Measurements from ENCODE around the gene PTPRG. TPM values are rescaled to one million over a fixed set of nuclear protein-coding genes. Genes with fewer than 3 reads are reported as not detected.

The PTPRG gene
- total and polyA plus RNA-seq, 2 donors (not counting 1 experiment from before 2014, with no cell fraction given) = 67.0 to 97.9 TPM

- H2AFZ ChIP-seq (ENCODE audit: low read length) = no peak overlapping the region
- no peak for DNase-seq (ENCODE audit: low read depth in 2 of 2)
- no peak overlapping the region for H3K9ac ChIP-seq (ENCODE audit: insufficient read depth, low read length)
Observed at GRCh38 chr3:61989681-61990080, 428.3 kb downstream of the PTPRG start.

GRCh38 chr3:61990327-61991027 is 429.1 kb downstream of the PTPRG start:
- Histone ChIP-seq H3K36me3 (ENCODE audit: control insufficient read depth, insufficient read depth, low read length) (no peaks in the 10 kb centered on the region), H4K20me1 (ENCODE audit: control insufficient read depth, extremely low read depth, insufficient read depth, low read length) (no peaks in the 10 kb centered on the region), H3K4me1 (ENCODE audit: control insufficient read depth, extremely low read depth, insufficient read depth, low read length) (no peaks in the 10 kb centered on the region), H3K4me2 (ENCODE audit: extremely low read depth, insufficient read depth, low read length) (no peak overlapping the region), H3K9me3 (ENCODE audit: control insufficient read depth, insufficient read depth, low read depth, low read length) (no peaks in the 10 kb centered on the region), H3K9ac (ENCODE audit: insufficient read depth, low read length) (no peak overlapping the region), H2AFZ (ENCODE audit: low read length) (no peak overlapping the region), H3K27ac (ENCODE audit: insufficient read depth, low read length) (no peak overlapping the region), H3K4me3 (replicated peaks in 1 of 4; ENCODE audit: control extremely low read depth in 1 of 4, insufficient read depth in 1 of 4, low read depth in 3 of 4, low read length in 4 of 4) (no peak overlapping the region), H3K27me3 (ENCODE audit: control insufficient read depth, insufficient read depth, low read length) (no peaks in the 10 kb centered on the region), H3K79me2 (ENCODE audit: control insufficient read depth, insufficient read depth, low read length) (no peaks in the 10 kb centered on the region)
- DNase-seq (ENCODE audit: low read depth in 2 of 2) = no peak
- TF ChIP-seq CTCF (conservative IDR thresholded peaks at IDR 0.05 in 1 of 2, IDR thresholded peaks at IDR 0.05 in 1 of 2; ENCODE audit: low read depth in 1 of 2, low read length in 2 of 2) (no peak), EZH2 (IDR thresholded peaks at IDR 0.05; ENCODE audit: low read length, missing control alignments) (no peak)

More at GRCh38 chr3:61989681-61990080, 428.3 kb downstream of the PTPRG start:
- TF ChIP-seq CTCF (conservative IDR thresholded peaks at IDR 0.05 in 1 of 2, IDR thresholded peaks at IDR 0.05 in 1 of 2; ENCODE audit: low read depth in 1 of 2, low read length in 2 of 2) (no peak), EZH2 (IDR thresholded peaks at IDR 0.05; ENCODE audit: low read length, missing control alignments) (no peak)
- H3K79me2 ChIP-seq (ENCODE audit: control insufficient read depth, insufficient read depth, low read length) = no peaks in the 10 kb centered on the region
- no peak overlapping the region for H3K4me2 ChIP-seq (ENCODE audit: extremely low read depth, insufficient read depth, low read length)
- no peaks in the 10 kb centered on the region for H3K27me3 ChIP-seq (ENCODE audit: control insufficient read depth, insufficient read depth, low read length)
- H3K4me1 ChIP-seq (ENCODE audit: control insufficient read depth, extremely low read depth, insufficient read depth, low read length) = peaks cover 5% of the 10 kb centered on the region
- H3K36me3 ChIP-seq (ENCODE audit: control insufficient read depth, insufficient read depth, low read length) = no peaks in the 10 kb centered on the region
- no peak overlapping the region for H3K27ac ChIP-seq (ENCODE audit: insufficient read depth, low read length)
- H4K20me1 ChIP-seq (ENCODE audit: control insufficient read depth, extremely low read depth, insufficient read depth, low read length) = no peaks in the 10 kb centered on the region
- no peaks in the 10 kb centered on the region for H3K9me3 ChIP-seq (ENCODE audit: control insufficient read depth, insufficient read depth, low read depth, low read length)
- H3K4me3 ChIP-seq (replicated peaks in 1 of 4; ENCODE audit: control extremely low read depth in 1 of 4, insufficient read depth in 1 of 4, low read depth in 3 of 4, low read length in 4 of 4) = no peak overlapping the region

GRCh38 chr3:61991706-61992105 is 430.3 kb downstream of the PTPRG start:
- Histone ChIP-seq H3K9ac (ENCODE audit: insufficient read depth, low read length) (no peak overlapping the region), H3K27ac (ENCODE audit: insufficient read depth, low read length) (no peak overlapping the region), H4K20me1 (ENCODE audit: control insufficient read depth, extremely low read depth, insufficient read depth, low read length) (no peaks in the 10 kb centered on the region), H3K4me2 (ENCODE audit: extremely low read depth, insufficient read depth, low read length) (no peak overlapping the region), H3K9me3 (ENCODE audit: control insufficient read depth, insufficient read depth, low read depth, low read length) (no peaks in the 10 kb centered on the region), H3K4me3 (replicated peaks in 1 of 4; ENCODE audit: control extremely low read depth in 1 of 4, insufficient read depth in 1 of 4, low read depth in 3 of 4, low read length in 4 of 4) (no peak overlapping the region), H3K4me1 (ENCODE audit: control insufficient read depth, extremely low read depth, insufficient read depth, low read length) (no peaks in the 10 kb centered on the region), H3K79me2 (ENCODE audit: control insufficient read depth, insufficient read depth, low read length) (no peaks in the 10 kb centered on the region), H3K27me3 (ENCODE audit: control insufficient read depth, insufficient read depth, low read length) (no peaks in the 10 kb centered on the region), H3K36me3 (ENCODE audit: control insufficient read depth, insufficient read depth, low read length) (no peaks in the 10 kb centered on the region), H2AFZ (ENCODE audit: low read length) (no peak overlapping the region)
- DNase-seq (ENCODE audit: low read depth in 2 of 2) = no peak
- no peak for TF ChIP-seq EZH2 (IDR thresholded peaks at IDR 0.05; ENCODE audit: low read length, missing control alignments)
- TF ChIP-seq CTCF (conservative IDR thresholded peaks at IDR 0.05 in 1 of 2, IDR thresholded peaks at IDR 0.05 in 1 of 2; ENCODE audit: low read depth in 1 of 2, low read length in 2 of 2) = no peak
